GM18508 (cell line): ENCODE data around the gene TOMM20.
"Not testable (repeated sequence)": the region's sequence is repeated elsewhere in the genome, so short reads cannot be mapped to it uniquely, and the experiment has no call there.

ENCODE experiments used
- ATAC-seq: cut with Tn5 transposase; IDR thresholded peaks from one replicate; pipeline ENCODE4 v1.9.1; 2021; ENCODE audit warnings: moderate number of reproducible peaks; ENCODE audit not compliant: insufficient read depth, unreplicated experiment

Gene TOMM20

DNA sequence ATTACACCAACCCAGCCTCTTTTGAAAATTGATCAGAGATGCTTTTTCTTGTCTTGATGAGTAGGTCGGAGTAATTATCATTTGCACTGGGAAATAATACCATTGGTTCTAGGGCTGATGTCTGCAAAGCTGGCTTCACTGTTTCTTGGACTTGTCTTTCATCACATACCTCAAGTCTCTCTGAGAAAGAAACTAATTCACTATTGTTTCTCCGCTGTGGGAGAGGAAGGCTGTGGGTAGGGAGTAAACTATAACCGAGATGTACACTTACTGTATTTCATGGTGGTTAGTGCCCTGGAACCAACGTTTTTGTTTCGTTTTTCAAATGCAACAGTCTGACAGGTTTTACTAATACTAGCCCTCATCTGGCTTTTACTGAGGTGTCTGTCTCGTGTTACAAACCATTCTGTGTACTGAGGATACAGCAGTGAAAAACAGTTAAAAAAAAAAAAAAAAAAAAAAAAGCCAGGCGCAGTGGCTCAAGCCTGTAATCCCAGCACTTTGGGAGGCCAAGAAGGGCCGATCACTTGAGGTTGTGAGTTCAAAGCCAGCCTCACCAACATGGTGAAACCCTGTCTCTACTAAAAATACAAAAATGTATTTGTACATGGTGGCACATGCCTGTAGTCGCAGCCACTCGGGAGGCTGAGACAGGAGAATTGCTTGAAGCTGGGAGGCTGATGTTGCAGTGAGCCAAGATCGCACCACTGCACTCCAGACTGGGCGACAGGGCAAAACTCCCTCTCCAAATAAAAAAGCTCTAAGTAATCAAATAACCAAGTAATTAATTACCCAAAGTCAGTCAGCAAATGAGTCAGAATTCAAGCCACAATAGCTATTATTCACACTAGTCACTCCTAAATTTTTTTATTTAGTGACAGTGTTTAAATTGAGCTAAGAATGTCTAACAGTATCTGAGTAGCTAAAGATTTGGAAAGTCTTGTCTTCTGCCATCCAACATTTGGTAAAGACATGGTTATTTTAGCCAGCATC lies 23.3 kb downstream of the TOMM20 start:
- peak; percentile 52 for ATAC-seq

- ATAC-seq = no peak
Measured at GRCh38 chr1:235102993-235103411, 25.6 kb downstream of the TOMM20 start.

DNA sequence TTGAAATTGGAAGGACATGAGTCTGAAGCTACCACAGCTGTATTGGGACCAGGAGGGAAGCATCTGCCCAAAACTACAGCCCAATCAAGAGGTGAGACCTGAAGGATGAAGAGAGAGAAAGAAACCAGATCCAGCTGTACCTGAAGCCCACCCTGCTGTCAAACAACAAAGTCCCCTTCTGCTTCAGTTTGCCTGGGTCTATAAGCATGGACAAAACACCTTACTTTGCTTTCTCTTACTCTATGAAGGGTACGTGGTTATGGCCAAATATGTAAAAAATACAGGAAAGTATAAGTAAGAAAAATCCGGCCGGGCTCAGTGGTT lies 26.4 kb downstream of the TOMM20 start:
- no peak for ATAC-seq

DNA sequence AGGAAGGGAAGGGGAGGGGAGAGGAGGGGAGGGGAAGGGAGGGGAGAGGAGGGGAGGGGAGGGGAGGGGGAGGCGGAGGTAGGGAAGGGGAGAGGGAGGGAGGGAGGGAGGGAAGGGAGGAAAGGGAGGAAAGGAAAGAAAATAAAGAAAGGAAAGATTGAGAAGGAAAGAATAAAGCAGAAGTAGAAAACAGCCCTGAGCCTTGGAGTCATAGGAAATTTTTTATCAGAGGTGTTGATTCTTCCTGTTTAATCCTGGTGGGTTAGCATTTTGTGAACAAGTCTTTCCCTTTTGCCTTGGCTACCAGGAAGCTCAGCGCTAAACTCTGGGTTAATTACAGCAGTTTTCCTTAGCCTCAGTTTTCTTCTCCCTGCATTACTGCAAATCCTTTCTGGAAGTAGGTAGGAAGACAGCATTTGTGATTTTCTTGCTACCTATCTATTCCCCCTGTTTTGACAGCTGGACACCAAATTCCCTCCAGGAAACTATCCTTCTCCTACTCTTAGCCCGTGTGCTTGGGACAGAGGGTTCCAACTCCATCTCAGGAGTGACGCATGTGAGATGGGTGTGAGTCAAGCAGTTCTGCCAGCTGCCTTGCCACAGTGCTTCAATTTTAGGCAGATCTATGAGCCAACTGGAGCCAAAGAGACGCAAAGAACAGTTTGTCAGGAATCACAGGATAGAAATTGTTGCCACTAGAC lies 26.9 kb downstream of the TOMM20 start:
- no peak for ATAC-seq

DNA sequence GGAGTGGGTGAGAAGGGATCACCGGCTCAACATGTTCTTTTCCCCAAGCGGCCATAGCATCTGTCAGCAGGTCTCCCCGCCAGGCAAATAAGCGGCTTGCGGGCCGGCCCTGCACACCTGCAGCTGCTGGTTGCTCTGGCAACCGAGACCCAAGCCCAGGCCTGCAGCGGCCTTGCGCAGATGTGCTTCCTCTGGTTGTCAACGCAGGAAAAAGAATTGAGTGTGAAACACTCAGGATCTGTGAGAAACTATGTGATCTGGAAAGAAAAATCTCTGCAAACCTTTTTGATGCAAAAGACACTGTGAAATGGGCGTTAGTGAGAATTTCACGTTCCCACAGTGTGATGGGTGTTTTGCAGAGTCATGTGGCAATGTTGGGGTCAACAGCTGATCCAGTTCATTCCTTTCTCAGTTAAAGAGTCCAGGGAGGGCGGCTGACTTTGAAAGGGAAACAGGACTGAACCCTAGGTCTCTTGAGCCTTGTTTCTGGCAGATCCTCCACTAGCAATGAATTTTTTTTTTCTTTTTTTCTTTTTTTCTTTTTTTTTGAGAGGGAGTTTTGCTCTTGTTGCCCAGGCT lies 28.4 kb downstream of the TOMM20 start:
- no peak for ATAC-seq

GRCh38 chr1:235098991-235099390 lies 29.6 kb downstream of the TOMM20 start:
- no peak for ATAC-seq

GRCh38 chr1:235098547-235098946 lies 30.1 kb downstream of the TOMM20 start:
- no peak for ATAC-seq

GRCh38 chr1:235097501-235097900 lies 31.1 kb downstream of the TOMM20 start:
- ATAC-seq = not testable (repeated sequence)

DNA sequence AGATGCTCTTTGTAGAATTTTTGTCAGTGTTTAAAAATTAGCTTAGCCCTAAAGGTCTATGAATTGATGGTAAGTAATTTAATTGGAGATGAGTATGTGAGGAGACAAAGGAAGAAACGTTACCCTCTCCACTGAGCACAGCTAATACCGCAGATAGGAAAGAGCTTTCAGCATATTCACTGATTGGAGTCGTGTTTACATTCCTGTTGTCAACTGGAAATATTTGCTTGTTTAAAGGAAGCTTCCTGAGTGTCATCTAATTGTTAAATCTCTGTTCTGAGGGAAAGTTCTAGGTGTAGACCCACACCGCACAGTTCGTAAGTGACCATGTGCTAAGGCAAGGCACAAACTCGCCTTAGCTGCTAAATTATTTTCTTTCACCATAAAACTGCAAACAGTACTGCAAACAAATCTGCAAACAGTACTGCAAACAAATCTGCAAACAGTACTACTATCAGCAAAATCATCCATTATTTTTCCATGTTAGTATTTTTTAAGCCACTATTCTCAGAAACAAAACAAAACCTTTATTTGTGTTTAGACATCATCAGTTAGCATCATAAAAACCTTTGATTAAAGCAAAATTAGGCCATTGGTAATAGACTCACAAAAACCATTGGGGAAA lies 32.6 kb downstream of the TOMM20 start:
- ATAC-seq = no peak

- no peak for ATAC-seq
Measured at GRCh38 chr1:235093696-235094592, 34.7 kb downstream of the TOMM20 start.

DNA sequence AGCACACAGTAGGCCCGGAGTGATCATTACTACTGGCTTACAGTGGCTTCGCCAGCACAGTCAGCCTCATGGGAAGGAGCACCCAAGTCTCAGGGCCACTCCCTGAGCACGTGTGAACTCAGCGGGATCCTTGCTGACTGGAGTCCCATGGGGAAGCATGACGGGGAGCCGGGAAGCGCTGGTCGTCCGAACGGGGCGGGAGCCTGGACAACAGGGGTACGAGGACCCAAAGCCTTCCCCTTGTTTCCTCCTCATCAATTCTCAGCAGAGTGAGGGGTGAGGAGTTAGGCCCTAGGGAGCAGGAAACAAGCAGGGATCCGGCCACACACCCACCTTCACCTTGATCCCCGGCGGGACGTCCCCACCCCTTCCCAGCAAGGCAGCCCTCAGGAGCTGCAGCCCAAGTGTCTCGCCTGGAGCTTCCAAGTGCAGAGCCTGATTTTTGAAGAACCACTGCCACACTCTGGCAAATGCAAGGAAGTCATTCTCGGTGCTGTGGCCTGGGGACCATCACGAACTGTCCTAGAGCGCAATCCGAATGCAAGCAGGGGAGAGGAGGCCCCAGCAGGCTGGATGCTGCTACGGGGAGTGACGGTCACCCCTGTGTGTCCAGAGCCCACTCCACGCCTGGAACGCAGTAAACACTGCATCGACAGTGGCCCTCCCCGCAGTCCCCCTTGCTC lies 35.5 kb downstream of the TOMM20 start:
- ATAC-seq = no peak

- not testable (repeated sequence) for ATAC-seq
Measured at GRCh38 chr1:235092415-235092814, 36.2 kb downstream of the TOMM20 start.

GRCh38 chr1:235092045-235092406 lies 36.6 kb downstream of the TOMM20 start:
- ATAC-seq = not testable (repeated sequence)

DNA sequence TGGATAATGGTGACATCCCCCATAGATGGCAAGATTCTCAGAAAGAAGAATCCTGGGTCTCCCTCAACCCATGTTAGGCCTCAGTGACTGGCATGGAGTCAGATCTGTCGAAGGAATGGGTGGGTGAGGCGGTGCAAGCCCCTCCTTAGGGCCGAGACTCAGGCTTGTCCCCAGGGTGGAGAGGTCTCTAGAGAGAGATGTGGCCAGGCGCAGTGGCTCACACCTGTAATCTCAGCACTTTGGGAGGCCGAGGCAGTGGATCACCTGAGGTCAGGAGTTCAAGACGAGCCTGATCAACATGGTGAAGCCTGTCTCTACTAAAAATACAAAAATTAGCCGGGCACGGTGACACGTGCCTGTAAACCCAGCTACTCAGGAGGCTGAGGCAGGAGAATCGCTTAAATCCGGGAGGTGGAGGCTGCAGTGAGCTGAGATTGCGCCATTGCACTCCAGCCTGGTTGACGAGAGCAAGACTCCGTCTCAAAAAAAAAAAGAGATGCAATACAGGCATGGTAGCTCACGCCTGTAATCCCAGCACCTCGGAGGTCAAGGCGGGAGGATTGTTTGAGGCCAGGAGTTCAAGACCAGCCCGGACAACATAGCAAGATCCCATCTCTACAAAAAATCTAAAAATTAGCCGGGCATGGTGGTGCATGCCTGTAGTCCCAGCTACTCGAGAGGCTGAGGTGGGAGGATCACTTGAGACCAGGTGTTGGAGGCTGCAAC lies 37.2 kb downstream of the TOMM20 start:
- not testable (repeated sequence) for ATAC-seq

GRCh38 chr1:235090406-235091069 lies 38.1 kb downstream of the TOMM20 start:
- no peak for ATAC-seq

DNA sequence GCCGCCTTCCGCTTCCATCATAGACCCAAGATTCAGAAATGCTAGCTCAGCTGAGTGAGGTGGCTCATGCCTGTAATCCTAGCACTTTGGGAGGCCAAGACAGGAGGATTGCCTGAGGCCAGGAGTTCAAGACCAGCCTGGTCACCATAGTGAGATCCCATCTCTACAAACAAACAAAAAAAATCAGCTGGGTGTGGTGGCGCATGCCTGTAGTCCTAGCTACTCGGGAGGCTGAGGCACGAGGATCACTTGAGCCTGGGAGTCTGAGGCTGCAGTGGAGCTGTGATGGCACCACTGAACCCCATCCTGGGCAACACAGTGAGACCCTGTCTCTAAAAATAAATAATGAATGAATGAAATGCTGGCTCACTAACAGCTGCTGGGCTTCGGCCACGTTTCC lies 39.7 kb downstream of the TOMM20 start:
- ATAC-seq = no peak

DNA sequence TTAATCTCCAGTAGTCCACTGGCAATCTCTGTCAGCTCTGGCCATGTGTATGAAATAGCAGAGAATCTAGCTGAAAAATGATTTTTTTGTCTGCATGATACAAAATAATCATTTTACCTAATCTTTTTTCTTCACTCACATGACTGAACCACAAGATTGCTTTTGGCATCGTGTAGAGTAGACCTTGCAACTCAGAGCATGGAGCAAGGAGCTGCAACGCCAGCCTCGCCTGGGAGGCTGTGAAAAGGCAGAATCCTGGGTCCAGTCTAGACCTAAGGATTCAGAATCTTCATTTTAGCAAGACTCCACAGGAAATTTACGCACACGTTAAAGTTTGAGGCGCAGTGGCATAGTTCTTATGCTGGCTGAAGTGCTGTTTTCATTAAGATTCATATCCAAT lies 40.2 kb downstream of the TOMM20 start:
- no peak for ATAC-seq

DNA sequence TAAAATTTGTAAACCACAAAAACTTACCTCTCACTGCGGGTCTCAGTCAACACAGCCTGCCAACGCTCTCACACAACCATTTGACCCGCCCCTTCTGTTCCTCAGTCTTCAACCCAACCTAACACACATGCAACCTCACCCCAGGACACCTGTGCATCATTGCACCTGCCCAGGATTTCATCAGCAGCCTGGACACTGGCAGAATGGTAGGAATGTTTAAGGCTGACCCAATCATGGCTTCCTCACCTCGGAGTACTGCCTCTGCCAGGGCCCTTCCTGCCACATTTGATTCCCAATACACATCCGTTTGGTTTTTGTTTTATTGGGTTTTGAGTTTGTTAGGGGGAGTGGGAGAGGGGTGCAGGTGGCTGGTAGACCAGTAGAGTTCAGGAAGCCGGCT lies 40.7 kb downstream of the TOMM20 start:
- no peak for ATAC-seq
